Activated CD8-positive, alpha-beta memory T cell treated with anti-CD3 and anti-CD28 coated beads for 48 hours (primary cell): ENCODE results near the gene PPFIBP2.

Experiments used
- DNase-seq, 3 experiments: peaks; one replicate each; pipeline ENCODE4 v3.0.0-alpha.2; 2020; ENCODE audit warnings: low read depth in 2 of 3, low spot score in 2 of 3

PPFIBP2 gene

GRCh38 chr11:7524462-7525235, 10.8 kb downstream of the PPFIBP2 start:
- DNase-seq, result no peak

- no peak for DNase-seq
Measured at GRCh38 chr11:7525424-7525823, 11.6 kb downstream of the PPFIBP2 start.

- DNase-seq, result no peak
Measured at GRCh38 chr11:7527029-7527428, 13.2 kb downstream of the PPFIBP2 start.

GRCh38 chr11:7528514-7529049, 14.8 kb downstream of the PPFIBP2 start:
- DNase-seq, result no peak

- DNase-seq, result no peak
Measured at GRCh38 chr11:7530013-7530640, 16.3 kb downstream of the PPFIBP2 start.

GRCh38 chr11:7531011-7531410, 17.2 kb downstream of the PPFIBP2 start:
- DNase-seq, result no peak

GRCh38 chr11:7532405-7533145, 18.8 kb downstream of the PPFIBP2 start:
- DNase-seq, result no peak

- DNase-seq, result no peak
Measured at GRCh38 chr11:7533199-7534041, 19.6 kb downstream of the PPFIBP2 start.

GRCh38 chr11:7534042-7534378, 20.2 kb downstream of the PPFIBP2 start:
- DNase-seq, result no peak

GRCh38 chr11:7536100-7536499, 22.3 kb downstream of the PPFIBP2 start:
- no peak for DNase-seq

GRCh38 chr11:7537265-7537664, 23.5 kb downstream of the PPFIBP2 start:
- DNase-seq, result no peak

- no peak for DNase-seq
Measured at GRCh38 chr11:7538031-7538430, 24.2 kb downstream of the PPFIBP2 start.

GRCh38 chr11:7538466-7539454, 25.0 kb downstream of the PPFIBP2 start:
- DNase-seq, result no peak

GRCh38 chr11:7540830-7541555, 27.2 kb downstream of the PPFIBP2 start:
- DNase-seq, result no peak

GRCh38 chr11:7543302-7543701, 29.5 kb downstream of the PPFIBP2 start:
- no peak for DNase-seq

GRCh38 chr11:7544021-7544420, 30.2 kb downstream of the PPFIBP2 start:
- DNase-seq, result no peak

GRCh38 chr11:7545611-7546010, 31.8 kb downstream of the PPFIBP2 start:
- DNase-seq, result no peak

- no peak for DNase-seq
Measured at GRCh38 chr11:7546324-7546791, 32.6 kb downstream of the PPFIBP2 start.

- DNase-seq, result no peak
Measured at GRCh38 chr11:7547687-7548086, 33.9 kb downstream of the PPFIBP2 start.
